Measurements from ENCODE around the gene MEGF11. TPM values are rescaled to one million over a fixed set of nuclear protein-coding genes. Genes with fewer than 3 reads are reported as not detected.

MEGF11 gene
- total and polyA plus RNA-seq, 9 donors = 0.04 to 11.4 (median 0.40) TPM; not detected in 2

GRCh38 chr15:66241908-66242285, 11.7 kb downstream of the MEGF11 start:
- WGBS, 3 donors = 48 to 97% (median 62%) methylated on average over 1 of the region's 1 CpG
- intact Hi-C loops (cut with DNase I) = no loop called here
- DNase-seq = no peak
- no peak overlapping the region for H3K27ac ChIP-seq
- TF ChIP-seq CTCF (IDR thresholded peaks at IDR 0.05) (no peak), EP300 (IDR thresholded peaks at IDR 0.05) (no peak), POLR2A (IDR thresholded peaks at IDR 0.05) (no peak)
- H3K27me3 ChIP-seq = no peaks in the 10 kb centered on the region
- no peaks in the 10 kb centered on the region for H3K36me3 ChIP-seq
- no peak overlapping the region for H3K4me3 ChIP-seq
- no peaks in the 10 kb centered on the region for H3K4me1 ChIP-seq (ENCODE audit: insufficient read depth)
- H3K9me3 ChIP-seq = no peaks in the 10 kb centered on the region

GRCh38 chr15:66241087-66241907, 12.3 kb downstream of the MEGF11 start:
- no peaks in the 10 kb centered on the region for H3K36me3 ChIP-seq
- no peak for DNase-seq
- TF ChIP-seq POLR2A (IDR thresholded peaks at IDR 0.05) (no peak), CTCF (IDR thresholded peaks at IDR 0.05) (no peak), EP300 (IDR thresholded peaks at IDR 0.05) (no peak)
- no peaks in the 10 kb centered on the region for H3K9me3 ChIP-seq
- WGBS, 3 donors = 64 to 71% (median 68%) methylated on average over 12 of the region's 12 CpGs
- no peak overlapping the region for H3K27ac ChIP-seq
- H3K4me1 ChIP-seq (ENCODE audit: insufficient read depth) = no peaks in the 10 kb centered on the region
- intact Hi-C loops (cut with DNase I) = no loop called here
- H3K4me3 ChIP-seq = no peak overlapping the region
- H3K27me3 ChIP-seq = no peaks in the 10 kb centered on the region

GRCh38 chr15:66240240-66240794, 13.2 kb downstream of the MEGF11 start:
- no peak overlapping the region for H3K4me3 ChIP-seq
- no peaks in the 10 kb centered on the region for H3K4me1 ChIP-seq (ENCODE audit: insufficient read depth)
- no peak overlapping the region for H3K27ac ChIP-seq
- H3K27me3 ChIP-seq = no peaks in the 10 kb centered on the region
- WGBS, 3 donors = 88 to 92% (median 90%) methylated on average over 9 of the region's 9 CpGs
- TF ChIP-seq POLR2A (IDR thresholded peaks at IDR 0.05) (no peak), EP300 (IDR thresholded peaks at IDR 0.05) (no peak), CTCF (IDR thresholded peaks at IDR 0.05) (no peak)
- no peaks in the 10 kb centered on the region for H3K9me3 ChIP-seq
- H3K36me3 ChIP-seq = no peaks in the 10 kb centered on the region
- DNase-seq = no peak
- intact Hi-C loops (cut with DNase I) = no loop called here

GRCh38 chr15:66239514-66239913, 14.0 kb downstream of the MEGF11 start:
- H3K9me3 ChIP-seq = no peaks in the 10 kb centered on the region
- H3K4me1 ChIP-seq (ENCODE audit: insufficient read depth) = no peaks in the 10 kb centered on the region
- DNase-seq = no peak
- intact Hi-C loops (cut with DNase I) = no loop called here
- no peaks in the 10 kb centered on the region for H3K27me3 ChIP-seq
- 88 to 97% (median 95%) methylated on average over 4 of the region's 4 CpGs for WGBS, 3 donors
- H3K4me3 ChIP-seq = no peak overlapping the region
- H3K27ac ChIP-seq = no peak overlapping the region
- TF ChIP-seq EP300 (IDR thresholded peaks at IDR 0.05) (no peak), CTCF (IDR thresholded peaks at IDR 0.05) (no peak), POLR2A (IDR thresholded peaks at IDR 0.05) (no peak)
- H3K36me3 ChIP-seq = no peaks in the 10 kb centered on the region
